HG03460 (cell line): ENCODE results near the gene NBPF3.
"Not testable (repeated sequence)": the region's sequence is repeated elsewhere in the genome, so short reads cannot be mapped to it uniquely, and the experiment has no call there.

Source experiments
- ATAC-seq: cut with Tn5 transposase; IDR thresholded peaks from one replicate; pipeline ENCODE4 v1.9.1; 2021; ENCODE audit not compliant: unreplicated experiment

NBPF3 gene

GRCh38 chr1:21517660-21518480 is 77.9 kb downstream of the NBPF3 start:
- ATAC-seq = no peak

GRCh38 chr1:21518774-21519455 is 79.0 kb downstream of the NBPF3 start:
- no peak for ATAC-seq

- not testable (repeated sequence) for ATAC-seq
These were observed 79.6 kb downstream of the NBPF3 start for GRCh38 chr1:21519486-21520070.

- no peak for ATAC-seq
These were observed 81.2 kb downstream of the NBPF3 start for GRCh38 chr1:21520899-21521716.

GRCh38 chr1:21521717-21522060 is 81.8 kb downstream of the NBPF3 start:
- no peak for ATAC-seq

- no peak for ATAC-seq
These were observed 82.6 kb downstream of the NBPF3 start for GRCh38 chr1:21522525-21523038.

GRCh38 chr1:21523297-21523813 is 83.4 kb downstream of the NBPF3 start:
- no peak for ATAC-seq

- no peak for ATAC-seq
These were observed 84.3 kb downstream of the NBPF3 start for GRCh38 chr1:21524220-21524619.

GRCh38 chr1:21524686-21525339 is 84.9 kb downstream of the NBPF3 start:
- ATAC-seq = no peak

- ATAC-seq = no peak
These were observed 85.4 kb downstream of the NBPF3 start for GRCh38 chr1:21525340-21525717.

GRCh38 chr1:21526441-21526840 is 86.5 kb downstream of the NBPF3 start:
- ATAC-seq = no peak

GRCh38 chr1:21530368-21531016 is 90.6 kb downstream of the NBPF3 start:
- ATAC-seq = no peak

GRCh38 chr1:21531241-21531640 is 91.3 kb downstream of the NBPF3 start:
- no peak for ATAC-seq

- no peak for ATAC-seq
These were observed 92.6 kb downstream of the NBPF3 start for GRCh38 chr1:21532496-21532895.

- no peak for ATAC-seq
These were observed 93.1 kb downstream of the NBPF3 start for GRCh38 chr1:21532992-21533534.

GRCh38 chr1:21534146-21534545 is 94.2 kb downstream of the NBPF3 start:
- ATAC-seq = no peak
